Left ventricle myocardium inferior (tissue), 1 donor: ENCODE measurements around the gene TMEM167B. TPM values are rescaled to one million over a fixed set of nuclear protein-coding genes. Genes with fewer than 3 reads are reported as not detected.
"Not testable (repeated sequence)": the region's sequence is repeated elsewhere in the genome, so short reads cannot be mapped to it uniquely, and the experiment has no call there.

ENCODE experiments used
- DNase-seq: peaks from one replicate; pipeline ENCODE4 v3.0.0-alpha.2; 2020
- H3K27ac ChIP-seq: fragments of 200-600 bp; replicated peaks from 2 replicates; pipeline ENCODE4 v1.8.0; 2021
- H3K27me3 ChIP-seq: fragments of 200-600 bp; 2 replicates; pipeline ENCODE4 v1.8.0; 2021; ENCODE audit warnings: low read depth
- H3K36me3 ChIP-seq: fragments of 200-600 bp; 2 replicates; pipeline ENCODE4 v1.8.0; 2021
- H3K4me1 ChIP-seq: fragments of 200-600 bp; 2 replicates; pipeline ENCODE4 v1.8.0; 2021
- H3K4me3 ChIP-seq: fragments of 200-600 bp; 2 replicates; pipeline ENCODE4 v1.8.0; 2021; ENCODE audit warnings: mild to moderate bottlenecking, moderate library complexity
- H3K9me3 ChIP-seq: fragments of 200-600 bp; replicated peaks from 2 replicates; pipeline ENCODE4 v1.8.0; 2021
- CTCF ChIP-seq: fragments of 200-600 bp; IDR thresholded peaks from 2 replicates; pipeline ENCODE4 v1.8.0; 2021; ENCODE audit warnings: antibody characterized with exemption, mild to moderate bottlenecking, borderline replicate concordance
- intact Hi-C: fragments of 100-400 bp; cut with micrococcal nuclease; formaldehyde crosslinking; loops from one replicate; pipeline ENCODE4 v1.11.0; 2022
- total RNA-seq: library from RNA; stranded (reverse); fragmentation: NEBNext Ultra II Directional; extraction: Animal tissue kit (Norgen Biotek cat#: 25700); gene quantifications from one replicate; pipeline ENCODE4 v1.2.1, GENCODE V29; 2021
- donor health status: DM: no; HTN: yes; CAD: no; lungs with severe emphysema.

TMEM167B gene
- total RNA-seq, 1 donor from 2014 or later: 30.3 TPM

GRCh38 chr1:109137958-109138357 is 47.4 kb downstream of the TMEM167B start:
- Histone ChIP-seq H3K9me3 (no peaks in the 10 kb centered on the region), H3K27me3 (no peaks in the 10 kb centered on the region), H3K36me3 (no peaks in the 10 kb centered on the region), H3K4me1 (peaks cover 18% of the 10 kb centered on the region), H3K27ac (no peak overlapping the region), H3K4me3 (no peak overlapping the region)
- DNase-seq: no peak
- intact Hi-C loops: no loop called here
- TF ChIP-seq CTCF: no peak

GRCh38 chr1:109138358-109138757 is 47.8 kb downstream of the TMEM167B start:
- Histone ChIP-seq H3K36me3 (no peaks in the 10 kb centered on the region), H3K27ac (no peak overlapping the region), H3K27me3 (no peaks in the 10 kb centered on the region), H3K9me3 (no peaks in the 10 kb centered on the region), H3K4me1 (peaks cover 16% of the 10 kb centered on the region), H3K4me3 (no peak overlapping the region)
- intact Hi-C loops: no loop called here
- no peak for TF ChIP-seq CTCF
- no peak for DNase-seq

- Histone ChIP-seq H3K4me3 (no peak overlapping the region), H3K36me3 (no peaks in the 10 kb centered on the region), H3K9me3 (no peaks in the 10 kb centered on the region), H3K27me3 (no peaks in the 10 kb centered on the region), H3K4me1 (no peaks in the 10 kb centered on the region), H3K27ac (no peak overlapping the region)
- no peak for TF ChIP-seq CTCF
- intact Hi-C loops: no loop called here
- DNase-seq: no peak
Measured at GRCh38 chr1:109140392-109140791, 49.8 kb downstream of the TMEM167B start.

- TF ChIP-seq CTCF: no peak
- intact Hi-C loops: no loop called here
Measured at GRCh38 chr1:109142260-109142659, 51.7 kb downstream of the TMEM167B start.

GRCh38 chr1:109142725-109143124 is 52.2 kb downstream of the TMEM167B start:
- H3K4me3 ChIP-seq, intact Hi-C loops, DNase-seq, H3K27ac ChIP-seq, H3K4me1 ChIP-seq, H3K9me3 ChIP-seq, H3K27me3 ChIP-seq, H3K36me3 ChIP-seq: not testable (repeated sequence)

More at GRCh38 chr1:109142260-109142659, 51.7 kb downstream of the TMEM167B start:
- H3K4me3 ChIP-seq: no peak overlapping the region
- no peaks in the 10 kb centered on the region for H3K9me3 ChIP-seq
- H3K36me3 ChIP-seq: no peaks in the 10 kb centered on the region
- no peaks in the 10 kb centered on the region for H3K27me3 ChIP-seq
- H3K4me1 ChIP-seq: no peaks in the 10 kb centered on the region
- DNase-seq: no peak
- no peak overlapping the region for H3K27ac ChIP-seq

Other genes starting within 250 kb of the TMEM167B start
- gene AKNAD1, start 233.7 kb upstream of the TMEM167B start, total RNA-seq: not detected
- 2.5 TPM for gene GPSM2, start 213.8 kb upstream of the TMEM167B start, total RNA-seq
- gene CLCC1, start 127.3 kb upstream of the TMEM167B start, total RNA-seq: 28.8 TPM
- gene WDR47, start 48.7 kb upstream of the TMEM167B start, total RNA-seq: 20.0 TPM
- gene TAF13, start 14.8 kb upstream of the TMEM167B start, total RNA-seq: 71.6 TPM
- 0.19 TPM for gene ELAPOR1, start 23.4 kb downstream of the TMEM167B start, total RNA-seq
- 92.0 TPM for gene SARS1, start 123.2 kb downstream of the TMEM167B start, total RNA-seq
- 4.2 TPM for gene CELSR2, start 158.8 kb downstream of the TMEM167B start, total RNA-seq
- gene PSRC1, start 192.4 kb downstream of the TMEM167B start, total RNA-seq: 0.80 TPM
- gene MYBPHL, start 216.2 kb downstream of the TMEM167B start, total RNA-seq: 0.22 TPM